GM18498 (cell line): ENCODE data around the gene IP6K1.
"Not testable (repeated sequence)": the region's sequence is repeated elsewhere in the genome, so short reads cannot be mapped to it uniquely, and the experiment has no call there.

Source experiments
- ATAC-seq: cut with Tn5 transposase; IDR thresholded peaks from one replicate; pipeline ENCODE4 v1.9.1; 2021; ENCODE audit warnings: mild to moderate bottlenecking, moderate library complexity; ENCODE audit not compliant: unreplicated experiment

The IP6K1 gene

DNA sequence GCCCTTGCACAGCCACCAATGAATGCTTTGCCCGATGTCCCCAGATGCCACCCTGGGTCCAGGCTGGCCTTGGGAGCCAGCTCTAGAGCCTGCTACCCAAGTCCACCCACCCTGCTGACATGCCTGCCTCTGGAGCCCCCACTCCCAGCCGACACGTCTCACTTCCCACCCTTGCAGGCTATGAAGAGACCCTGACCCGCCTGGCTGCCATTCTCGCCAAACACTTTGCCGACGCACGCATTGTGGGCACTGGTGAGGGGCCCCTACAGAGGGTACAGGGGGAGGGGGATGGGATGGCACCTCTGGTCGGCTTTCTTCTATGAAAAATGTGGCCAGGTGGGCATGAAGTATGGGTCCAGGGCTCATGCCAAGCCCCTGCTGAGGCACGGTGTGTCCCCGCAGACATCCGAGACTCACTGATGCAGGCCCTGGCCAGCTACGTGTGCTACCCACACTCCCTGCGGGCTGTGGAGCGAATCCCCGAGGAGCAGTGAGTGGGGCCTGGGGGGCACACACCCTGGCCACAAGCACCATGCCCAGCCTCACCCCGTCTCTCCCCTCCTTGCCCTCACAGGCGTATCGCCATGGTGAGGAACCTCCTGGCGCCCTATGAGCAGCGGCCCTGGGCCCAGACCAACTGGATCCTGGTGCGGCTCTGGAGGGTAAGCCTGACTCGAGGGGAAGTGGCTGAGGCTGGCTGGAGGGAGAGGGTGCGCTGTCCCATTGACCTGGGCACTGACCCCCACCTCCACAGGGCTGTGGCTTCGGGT, 72.8 kb downstream of the IP6K1 start:
- no peak for ATAC-seq

DNA sequence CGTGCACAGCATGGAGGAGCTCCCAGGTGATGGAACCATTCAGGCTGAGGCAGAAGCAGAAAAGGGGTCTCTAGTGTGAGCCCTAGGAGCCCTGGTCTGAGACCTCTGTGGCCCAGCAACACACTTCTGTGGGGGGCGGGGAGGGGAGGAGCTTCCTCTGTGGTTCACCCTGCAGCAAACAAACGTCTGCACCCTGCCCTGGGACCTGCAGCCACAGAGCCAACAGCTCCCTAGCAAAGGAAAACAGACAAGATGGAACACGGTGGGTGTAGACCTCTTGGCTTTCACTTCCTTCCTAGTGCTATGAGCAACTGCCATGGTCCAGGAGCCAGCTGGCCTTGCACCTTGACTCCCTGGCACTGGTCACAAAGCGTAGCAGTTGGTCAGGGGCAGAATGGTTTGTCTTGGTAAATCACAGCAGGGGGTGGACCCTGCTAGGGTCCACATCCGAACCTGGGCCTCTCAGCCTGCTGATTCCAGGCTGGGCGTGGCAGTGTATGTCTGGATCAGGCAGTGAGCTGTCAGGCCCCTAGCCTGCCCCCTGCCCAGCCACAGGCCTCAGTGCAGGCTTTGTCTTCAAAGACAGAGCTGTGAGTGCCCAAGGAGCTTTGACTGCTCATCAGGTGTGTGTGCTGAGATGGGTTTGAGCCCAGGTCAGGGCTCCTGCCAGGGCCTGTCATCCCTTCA, 73.6 kb downstream of the IP6K1 start:
- no peak for ATAC-seq

DNA sequence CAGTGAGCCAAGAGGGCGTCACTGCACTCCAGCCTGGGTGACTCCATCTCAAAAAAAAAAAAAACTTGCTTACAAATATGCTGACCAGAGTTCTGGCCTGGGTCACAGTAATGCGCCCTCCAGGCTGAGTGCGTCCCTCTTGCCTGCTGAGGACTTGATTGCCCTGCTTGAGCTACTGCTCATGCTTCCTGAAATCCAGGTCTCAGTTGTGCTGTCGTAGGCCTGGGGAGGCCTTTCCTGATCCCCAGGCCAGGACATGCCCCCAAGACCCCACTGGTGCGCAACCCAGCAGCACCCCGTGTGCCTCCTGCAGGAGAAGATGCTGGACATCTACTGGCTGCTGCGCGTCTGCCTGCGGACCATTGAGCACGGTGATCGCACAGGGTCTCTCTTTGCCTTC, 74.2 kb downstream of the IP6K1 start:
- no peak for ATAC-seq

DNA sequence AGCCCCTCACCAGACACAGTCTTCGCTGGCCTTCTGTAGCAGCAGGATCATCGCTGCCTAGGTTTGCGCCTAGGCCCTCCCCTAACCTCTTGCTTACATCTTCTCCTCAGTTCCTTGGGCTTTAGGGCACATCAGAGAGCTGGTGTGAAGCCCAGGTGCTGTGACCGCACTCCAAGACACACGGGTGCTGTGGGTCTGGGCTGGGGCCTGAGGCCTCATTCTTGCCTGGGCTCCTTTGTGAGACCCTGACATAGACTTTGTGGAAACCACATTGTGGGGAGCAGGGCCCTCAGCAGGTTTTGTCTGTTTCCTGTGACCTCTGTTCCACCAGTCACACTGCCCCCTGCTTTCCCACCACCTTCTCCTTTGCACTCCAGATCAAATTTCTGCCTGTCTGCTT, 74.9 kb downstream of the IP6K1 start:
- ATAC-seq: no peak

DNA sequence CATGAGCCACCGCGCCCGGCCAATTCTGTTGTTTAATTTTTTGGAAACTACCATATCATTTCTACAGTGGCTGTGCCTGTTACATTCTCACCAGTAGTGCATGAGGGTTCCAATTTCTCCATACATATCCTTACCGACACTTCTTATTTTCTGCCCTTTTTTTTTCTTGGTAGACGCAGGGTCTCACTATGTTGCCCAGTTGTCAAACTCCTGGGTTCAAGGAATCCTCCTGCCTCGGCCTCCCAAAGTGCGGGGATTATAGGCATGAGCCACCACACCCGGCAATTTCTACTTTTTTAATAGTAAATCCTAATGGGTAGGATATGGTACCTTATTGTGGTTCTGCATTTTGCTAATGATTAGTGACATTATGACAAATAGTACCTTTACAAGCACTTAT, 76.5 kb downstream of the IP6K1 start:
- no peak for ATAC-seq

DNA sequence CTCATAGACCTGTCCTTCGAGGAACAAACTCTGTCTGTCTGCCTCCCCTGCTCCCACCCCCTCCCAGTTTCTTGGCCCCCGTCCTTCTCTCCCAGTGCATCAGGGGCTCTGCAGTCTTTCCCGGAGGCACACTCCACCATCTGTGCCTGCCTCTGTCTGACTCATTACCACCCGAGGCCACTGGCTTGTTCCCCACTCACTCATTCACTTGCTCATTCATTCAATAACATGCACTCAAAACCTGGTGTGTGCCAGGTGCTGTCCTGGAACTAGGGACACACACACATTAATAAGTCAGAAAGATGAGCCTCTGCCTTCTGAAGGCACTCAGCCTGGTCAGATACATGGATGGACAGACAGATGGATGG, 79.2 kb downstream of the IP6K1 start:
- no peak for ATAC-seq

DNA sequence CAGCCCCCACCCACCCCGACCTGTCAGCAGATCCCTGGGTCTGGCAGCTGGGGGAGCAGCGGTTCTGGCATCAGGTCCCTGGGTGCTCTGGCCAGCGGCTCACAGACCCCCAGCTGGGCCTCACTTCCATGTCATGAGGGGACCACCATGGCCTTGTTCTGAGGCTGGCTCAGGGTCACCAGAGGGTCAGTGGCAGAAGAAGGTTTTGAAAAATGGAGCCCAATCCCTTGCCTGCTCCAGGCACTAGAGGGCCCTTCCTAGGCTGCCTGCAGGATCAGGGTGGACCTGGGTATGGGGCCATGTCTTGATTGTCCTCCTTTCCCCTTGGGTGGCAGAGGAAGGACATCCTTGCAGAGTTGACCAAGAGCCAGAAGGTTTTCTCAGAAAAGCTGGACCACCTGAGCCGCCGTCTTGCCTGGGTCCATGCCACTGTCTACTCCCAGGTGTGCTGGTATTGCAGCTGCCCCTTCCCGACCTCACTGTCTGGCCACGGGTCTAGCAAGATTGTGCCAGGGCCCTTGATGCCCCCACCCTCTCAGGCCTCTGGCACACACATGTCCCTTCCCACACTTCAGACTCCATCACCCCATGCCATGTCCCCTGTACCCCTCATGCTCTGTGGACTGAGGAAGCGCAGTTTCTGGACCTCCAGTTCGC, 79.8 kb downstream of the IP6K1 start:
- no peak for ATAC-seq

DNA sequence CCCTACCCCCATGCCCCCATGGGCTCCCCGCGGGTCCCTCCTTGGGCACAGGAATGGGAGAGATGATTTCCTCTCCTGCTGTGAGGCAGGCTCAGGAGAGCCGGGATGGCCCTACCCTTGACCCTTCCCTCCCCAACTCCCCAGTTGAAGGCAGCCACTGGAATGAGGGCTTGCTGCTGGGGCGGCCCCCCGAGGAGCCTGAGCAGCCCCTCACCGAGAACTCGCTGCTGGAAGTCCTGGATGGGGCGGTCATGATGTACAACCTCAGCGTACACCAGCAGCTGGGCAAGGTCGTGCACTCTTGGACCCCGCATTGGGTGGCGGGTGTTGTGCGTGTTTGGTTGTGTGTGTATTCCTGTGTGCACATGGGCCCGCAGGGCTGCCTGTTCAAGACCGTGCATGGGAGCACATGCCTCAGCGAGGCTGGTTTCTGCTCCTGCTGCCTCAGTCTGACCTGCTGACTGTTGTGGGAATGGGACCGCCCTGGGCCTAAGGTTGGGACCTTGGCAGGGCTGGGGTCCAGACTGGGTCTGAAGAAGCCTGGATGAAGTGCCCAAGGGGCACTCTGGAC, 80.9 kb downstream of the IP6K1 start:
- no peak for ATAC-seq

DNA sequence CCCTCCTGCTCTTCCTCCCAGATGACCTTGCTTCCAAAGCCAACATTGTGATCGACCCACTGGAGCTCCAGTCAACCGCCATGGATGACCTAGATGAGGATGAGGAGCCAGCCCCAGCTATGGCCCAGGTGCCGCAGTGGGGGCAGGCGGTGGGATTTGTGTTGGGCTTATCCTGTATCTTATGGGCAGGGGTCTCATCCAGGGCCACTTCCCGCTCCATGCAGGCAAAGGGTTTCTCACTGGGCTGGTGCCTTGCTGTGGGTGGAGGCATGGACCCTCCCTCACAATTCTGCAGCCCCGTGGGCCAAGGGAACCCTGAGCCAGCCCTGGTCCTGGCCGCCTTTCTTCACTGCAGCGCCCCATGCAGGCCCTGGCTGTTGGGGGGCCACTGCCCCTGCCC, 81.7 kb downstream of the IP6K1 start:
- ATAC-seq: no peak

DNA sequence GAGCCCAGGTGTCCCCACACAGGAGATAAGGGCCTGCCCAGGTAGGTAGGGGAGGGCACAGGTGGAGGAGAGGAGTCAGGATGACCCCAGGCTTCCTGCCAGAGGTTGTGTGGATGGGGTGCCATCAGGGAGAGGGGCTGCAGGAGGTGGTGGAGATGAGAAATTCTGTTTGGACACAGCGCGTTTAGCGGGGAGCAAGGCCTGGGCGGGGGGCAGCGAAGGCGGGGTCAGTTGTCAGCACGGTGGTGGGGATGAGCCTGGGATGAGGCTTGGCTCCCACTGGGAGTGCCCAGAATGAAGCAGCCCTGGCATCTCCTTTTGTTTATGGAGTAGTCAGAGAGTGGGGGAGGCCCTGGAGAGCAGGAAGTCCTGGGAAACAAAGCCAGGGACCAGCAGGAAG, 82.4 kb downstream of the IP6K1 start:
- no peak for ATAC-seq

DNA sequence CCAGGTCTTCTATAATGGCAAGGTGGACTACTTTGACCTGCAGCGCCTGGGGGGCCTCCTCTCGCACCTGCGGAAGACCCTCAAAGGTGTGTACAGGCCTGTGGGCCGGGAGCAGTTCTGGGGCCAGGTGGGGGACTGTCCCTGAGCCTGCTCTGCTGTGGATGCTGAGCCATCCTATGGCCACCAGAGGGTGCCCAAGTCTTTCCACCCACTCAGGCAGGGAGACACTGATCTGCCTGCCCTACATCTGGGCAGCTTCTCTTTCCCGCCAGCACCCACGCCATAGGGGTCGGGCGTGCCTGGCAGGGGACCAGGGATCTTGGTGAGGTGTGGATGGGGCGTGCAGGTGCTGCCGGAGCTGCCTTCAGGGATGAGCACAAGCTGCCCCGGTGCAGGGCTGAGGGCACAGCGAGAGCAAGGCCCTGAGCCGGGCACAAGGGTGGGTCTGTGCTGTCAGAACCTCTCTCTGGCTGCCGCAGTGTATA, 82.9 kb downstream of the IP6K1 start:
- peak; percentile 67 for ATAC-seq

DNA sequence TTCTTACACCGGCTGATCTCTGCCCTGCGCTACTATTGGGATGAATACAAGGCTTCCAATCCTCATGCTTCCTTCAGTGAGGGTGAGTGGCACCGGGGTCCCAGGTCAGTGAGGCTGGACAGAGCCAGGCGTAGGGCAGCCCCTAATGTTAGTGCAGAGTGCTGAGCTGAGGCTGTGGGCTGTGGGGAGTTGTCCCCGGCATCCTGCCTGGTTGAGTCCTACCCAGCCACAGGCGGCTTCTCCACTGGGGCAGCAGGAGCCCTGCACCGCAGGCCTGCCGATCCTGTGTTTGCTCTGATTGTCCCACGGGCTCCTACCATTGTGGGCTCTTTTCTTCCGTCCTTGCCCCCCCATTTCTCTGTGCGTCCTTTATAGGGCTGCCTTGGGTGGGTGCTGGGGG, 83.7 kb downstream of the IP6K1 start:
- no peak for ATAC-seq

DNA sequence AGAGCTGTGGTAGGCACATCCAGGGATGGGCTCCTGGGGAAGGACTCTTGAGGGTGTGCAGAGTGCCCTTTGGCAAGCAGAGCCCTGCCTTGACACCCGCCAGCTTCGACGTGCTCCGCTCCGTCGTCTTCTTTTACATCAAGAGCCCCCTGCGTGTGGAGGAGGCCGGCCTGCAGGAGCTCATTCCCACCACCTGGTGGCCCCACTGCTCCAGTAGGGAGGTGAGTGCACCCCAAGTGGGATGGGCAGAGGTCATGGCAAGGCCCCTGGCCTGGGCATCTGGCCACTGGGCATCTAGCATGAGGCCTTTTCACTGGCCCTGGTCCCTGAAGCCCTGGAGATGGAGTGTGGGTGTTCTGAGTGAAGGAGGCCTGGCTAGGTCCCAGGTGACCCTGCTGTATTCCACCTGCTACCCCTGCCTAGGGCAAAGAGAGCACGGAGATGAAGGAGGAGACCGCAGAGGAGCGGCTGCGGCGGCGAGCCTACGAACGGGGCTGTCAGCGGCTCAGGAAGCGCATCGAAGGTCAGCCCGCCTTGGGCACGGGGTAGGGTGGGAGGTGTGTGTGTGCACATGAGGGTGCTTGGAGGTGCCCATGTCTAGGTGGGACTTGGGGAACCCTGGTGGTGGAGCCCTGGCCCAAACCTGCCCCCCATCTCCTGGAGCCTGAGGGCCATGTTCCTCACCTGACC, 84.8 kb downstream of the IP6K1 start:
- no peak for ATAC-seq

DNA sequence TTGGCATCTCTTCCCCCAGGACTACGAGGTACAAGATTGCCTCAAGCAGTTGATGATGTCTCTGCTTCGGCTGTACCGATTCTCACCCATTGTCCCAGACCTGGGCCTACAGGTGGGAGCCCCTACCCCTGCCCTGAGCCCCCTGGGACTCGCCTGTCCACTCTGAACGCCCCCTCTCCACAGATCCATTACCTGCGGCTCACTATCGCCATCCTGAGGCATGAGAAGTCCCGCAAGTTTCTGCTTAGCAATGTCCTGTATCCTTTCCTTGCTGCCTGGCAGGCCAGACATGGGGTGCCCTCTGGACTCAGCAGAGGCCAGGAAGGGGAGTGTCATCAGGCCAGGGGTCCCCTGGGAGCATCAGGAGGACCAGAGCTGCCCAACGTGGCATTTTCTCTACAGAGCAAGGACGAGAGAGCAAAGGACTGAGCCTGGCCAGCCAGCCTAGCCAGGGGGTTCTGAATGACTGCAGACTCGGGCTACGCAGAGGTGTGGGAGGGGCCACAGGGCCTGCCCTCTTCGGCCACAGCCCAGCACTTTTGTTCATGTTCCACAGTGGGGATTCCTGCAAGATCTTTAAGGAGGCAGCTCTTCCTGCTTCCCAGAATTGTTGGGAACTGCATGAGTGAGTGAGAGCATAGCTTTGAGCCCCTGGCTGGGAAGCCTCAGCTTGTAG, 85.8 kb downstream of the IP6K1 start:
- no peak for ATAC-seq

DNA sequence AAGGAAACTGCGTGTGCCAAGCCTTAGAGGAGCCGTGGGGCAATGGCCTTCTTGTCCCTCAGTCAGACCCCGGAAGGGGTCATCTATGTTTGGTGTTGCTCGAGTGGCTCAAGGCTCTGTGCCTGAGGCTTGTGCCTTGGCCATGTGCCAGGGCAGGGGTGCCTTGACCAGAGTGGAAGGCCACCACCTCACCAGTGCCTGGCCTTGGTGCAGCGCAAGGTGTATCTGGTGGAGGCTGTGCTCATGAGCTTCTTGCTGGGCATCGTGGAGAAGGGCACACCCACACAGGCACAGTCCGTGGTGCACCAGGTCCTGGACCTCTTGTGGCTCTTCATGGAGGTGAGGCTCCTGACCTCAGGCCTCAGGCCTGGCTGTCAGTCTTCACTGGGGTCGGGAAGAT, 86.3 kb downstream of the IP6K1 start:
- no peak for ATAC-seq

DNA sequence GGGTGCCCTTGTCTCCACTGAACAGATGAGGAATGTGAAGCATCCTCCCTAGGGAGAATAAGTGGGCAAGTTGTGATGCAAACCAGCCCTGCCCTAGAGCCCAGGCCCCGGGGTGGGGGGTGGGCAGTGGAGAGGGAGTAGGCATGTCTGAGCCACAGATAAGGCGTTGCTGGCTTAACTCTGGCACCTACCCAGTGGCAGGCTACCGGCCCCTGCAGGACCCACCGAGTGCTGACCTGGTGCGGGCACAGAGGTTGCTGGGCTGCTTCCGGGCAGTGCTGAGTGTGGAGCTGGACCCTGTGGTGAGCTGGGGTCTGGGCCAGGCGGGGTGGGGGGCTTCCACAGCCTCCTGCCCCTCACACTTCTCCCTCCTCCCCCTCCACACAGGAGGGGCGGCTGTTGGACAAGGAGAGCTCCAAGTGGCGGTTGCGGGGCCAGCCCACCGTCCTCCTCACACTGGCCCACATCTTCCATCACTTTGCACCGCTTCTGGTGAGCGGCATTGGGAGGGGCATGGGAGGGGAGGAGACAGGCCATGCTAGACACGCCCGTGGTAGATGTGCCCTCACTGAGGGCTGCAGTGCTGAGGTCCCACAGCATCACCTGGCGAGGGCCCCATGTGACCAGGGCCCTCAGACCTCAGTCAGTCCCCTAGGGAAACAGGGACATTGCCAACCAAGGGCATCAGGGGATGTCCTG, 86.9 kb downstream of the IP6K1 start:
- ATAC-seq: no peak

DNA sequence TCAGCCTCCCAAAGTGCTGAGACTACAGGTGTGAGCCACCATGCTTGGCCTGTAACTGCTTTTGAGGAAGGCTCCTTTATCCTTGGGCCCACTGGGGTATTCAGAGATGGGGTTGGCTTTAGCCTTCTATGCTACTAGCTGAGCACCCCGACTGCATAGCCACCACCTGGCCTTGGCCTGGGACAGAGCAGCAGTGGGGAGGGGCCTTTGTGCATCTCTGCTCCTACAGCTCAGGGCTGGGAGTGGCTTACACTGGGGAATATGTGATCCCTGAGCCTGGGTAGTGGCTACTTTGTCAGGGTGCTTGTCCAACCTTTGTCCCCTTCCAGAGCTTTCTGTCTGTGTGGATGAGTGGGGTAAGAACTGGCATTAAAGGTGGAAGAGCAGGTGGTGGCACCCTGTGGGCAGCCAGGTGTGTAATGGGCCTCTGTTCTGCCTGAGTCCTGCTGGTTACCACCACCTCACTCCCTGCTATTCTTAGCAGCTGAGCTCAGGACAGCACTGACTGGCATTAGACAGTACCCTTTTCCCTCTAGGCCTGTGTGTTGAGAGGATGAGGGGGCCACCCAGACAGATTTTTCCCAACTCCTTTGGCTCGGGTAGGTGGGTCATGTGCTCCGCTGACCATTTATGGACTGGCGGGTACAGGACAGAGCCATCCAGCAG, 90.9 kb downstream of the IP6K1 start:
- ATAC-seq: not testable (repeated sequence)

DNA sequence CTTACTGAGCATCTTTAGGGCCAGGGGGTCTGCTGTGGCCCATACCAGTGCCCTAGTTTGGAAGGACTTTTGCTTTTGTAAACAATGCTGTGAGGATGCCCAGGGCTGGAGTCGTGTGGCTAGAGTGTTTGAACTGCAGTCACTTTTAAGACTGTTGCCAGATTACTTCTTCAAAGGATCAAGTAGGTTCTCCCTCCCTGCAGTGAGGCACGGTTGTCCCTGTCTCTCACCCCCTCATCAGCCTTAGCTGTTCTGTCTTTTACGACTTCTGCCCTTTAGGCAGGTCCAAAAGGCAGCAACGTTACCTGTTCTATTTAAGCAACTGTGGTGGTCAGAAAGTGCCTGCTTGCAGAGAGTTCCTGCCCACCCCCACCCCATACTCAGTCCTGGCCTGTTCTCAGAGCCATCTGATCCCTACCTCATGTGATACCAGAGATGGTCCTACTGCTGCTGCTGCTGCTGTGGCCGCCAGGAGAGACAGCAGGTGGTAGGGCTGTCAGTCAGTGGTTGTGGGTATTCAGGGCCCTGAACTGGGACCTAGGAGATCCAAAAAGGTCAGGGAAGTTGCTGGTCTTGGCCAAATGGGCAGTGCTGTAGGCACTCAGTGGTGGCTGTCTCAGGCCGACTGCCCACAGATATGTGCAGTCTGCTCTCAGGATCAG, 91.8 kb downstream of the IP6K1 start:
- not testable (repeated sequence) for ATAC-seq

DNA sequence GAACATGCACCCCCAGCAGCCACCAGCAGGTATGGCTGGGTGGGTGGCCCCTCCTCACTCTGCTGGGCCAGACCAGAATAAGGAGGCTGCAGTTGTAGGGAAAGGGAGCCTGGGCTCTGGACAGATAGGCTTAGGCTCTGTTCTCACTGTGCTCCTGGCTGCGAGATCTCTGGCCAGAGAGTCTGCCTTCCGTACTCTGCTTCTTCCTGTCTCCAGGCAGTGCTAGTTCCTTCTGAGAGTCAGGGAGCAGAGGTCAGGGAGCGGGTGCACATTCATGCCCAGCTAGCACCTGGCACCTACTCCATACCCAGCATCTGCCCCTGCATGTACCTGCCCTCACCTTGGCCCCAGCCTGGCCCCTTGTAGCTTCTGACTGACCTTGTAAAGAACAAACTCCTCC, 94.9 kb downstream of the IP6K1 start:
- not testable (repeated sequence) for ATAC-seq
